Natural killer cell (primary cell): ENCODE measurements around the gene CHIT1. TPM values are rescaled to one million over a fixed set of nuclear protein-coding genes. Genes with fewer than 3 reads are reported as not detected.
A peak's percentile ranks its signal among the peaks of the same experiment; 100 is the strongest.

Experiments used
- ATAC-seq, 3 donors: fragments of 150-1000 bp in 2 of 3; fragments of 200-7000 bp in 1 of 3; cut with Tn5 transposase; 1 replicate in 1 of 3; 2 replicates in 2 of 3; pipeline ENCODE4 v1.10.0; 2021; ENCODE audit warnings: mild to moderate bottlenecking in 2 of 3, moderate library complexity in 2 of 3
- DNase-seq, 2 donors: peaks; one replicate each; pipeline versions ENCODE4 v3.0.0 to v3.0.0-alpha.2; 2013 to 2021; ENCODE audit warnings: mixed read lengths in 1 of 2
- H3K27ac ChIP-seq: one replicate; pipeline ENCODE4 v1.5.1; 2013; ENCODE audit warnings: mild to moderate bottlenecking, low read length
- H3K27me3 ChIP-seq: one replicate; pipeline ENCODE4 v1.6.1; 2013; ENCODE audit warnings: low read length; ENCODE audit not compliant: control insufficient read depth, insufficient read depth
- H3K36me3 ChIP-seq: one replicate; pipeline ENCODE4 v1.6.1; 2013; ENCODE audit warnings: low read length; ENCODE audit not compliant: control insufficient read depth, insufficient read depth
- H3K4me1 ChIP-seq: one replicate; pipeline ENCODE4 v1.6.1; 2013; ENCODE audit warnings: low read length; ENCODE audit not compliant: control insufficient read depth, insufficient read depth
- H3K4me3 ChIP-seq: one replicate; pipeline ENCODE4 v1.5.1; 2013; ENCODE audit warnings: low read length
- H3K9me3 ChIP-seq: one replicate; pipeline ENCODE4 v1.6.1; 2013; ENCODE audit warnings: low read length; ENCODE audit not compliant: control insufficient read depth, insufficient read depth
- H3K27ac Mint-ChIP-seq, 2 donors: one replicate each; pipeline ENCODE4 v1.8.0; 2022; ENCODE audit warnings: mild to moderate bottlenecking in 2 of 2, mixed read lengths in 2 of 2, moderate library complexity in 1 of 2
- H3K27me3 Mint-ChIP-seq, 2 donors: one replicate each; pipeline ENCODE4 v1.8.0; 2022; ENCODE audit warnings: low read depth in 2 of 2, mixed read lengths in 2 of 2
- H3K36me3 Mint-ChIP-seq: one replicate; pipeline ENCODE4 v1.8.0; 2022; ENCODE audit warnings: mixed read lengths
- H3K4me1 Mint-ChIP-seq, 2 donors: one replicate each; pipeline ENCODE4 v1.8.0; 2022; ENCODE audit warnings: mixed read lengths in 2 of 2
- H3K4me3 Mint-ChIP-seq: one replicate; pipeline ENCODE4 v1.8.0; 2022; ENCODE audit warnings: mild to moderate bottlenecking, moderate library complexity, mixed read lengths
- H3K9me3 Mint-ChIP-seq, 2 donors: one replicate each; pipeline ENCODE4 v1.8.0; 2022; ENCODE audit warnings: mixed read lengths in 2 of 2
- CTCF ChIP-seq: fragments of 200-600 bp; IDR thresholded peaks from one replicate; pipeline ENCODE4 v1.8.0; 2022; ENCODE audit warnings: antibody characterized with exemption
- WGBS: methylation state at CpG from one replicate; pipeline ENCODE4 v1.1.7; 2013; ENCODE audit warnings: missing lambda C conversion rate; ENCODE audit not compliant: insufficient coverage; 5-methylcytosine and 5-hydroxymethylcytosine counted together
- intact Hi-C: fragments of 100-400 bp; cut with micrococcal nuclease; formaldehyde crosslinking; loops from one replicate; pipeline ENCODE4 v1.14.2; 2022
- total RNA-seq, 4 donors: library from RNA; stranded (reverse); fragments of 120-200 nt in 1 of 4; gene quantifications; one replicate each; pipeline versions ENCODE4 v1.2.3 to v1.2.4, GENCODE V29; 2013 to 2022

The CHIT1 gene
- total RNA-seq, 3 donors from 2014 or later (not counting 1 experiment from before 2014, with no cell fraction given): 0.07 to 2.2 TPM; not detected in 1

GRCh38 chr1:203274603-203275381 is 45.3 kb upstream of the CHIT1 start:
- intact Hi-C loops: no loop called here
- Histone ChIP-seq H3K4me3 (no peak overlapping the region), H3K9me3 (no peaks in the 10 kb centered on the region), H3K27me3 (no peaks in the 10 kb centered on the region), H3K36me3 (no peaks in the 10 kb centered on the region), H3K4me1 (peaks cover 53% of the 10 kb centered on the region), H3K27ac (peak overlapping the region; percentile 19)
- no peak for TF ChIP-seq CTCF
- ATAC-seq (no peak), DNase-seq (no peak)
- H3K36me3 Mint-ChIP-seq: no peaks in the 10 kb centered on the region
- no peaks in the 10 kb centered on the region for H3K9me3 Mint-ChIP-seq
- no peak overlapping the region for H3K4me3 Mint-ChIP-seq
- H3K4me1 Mint-ChIP-seq: peaks cover 17 to 34% of the 10 kb centered on the region in 2 donors
- peak overlapping the region in 1 of 2 donors; percentile 47 for H3K27ac Mint-ChIP-seq
- 89% methylated on average over 12 of the region's 12 CpGs for WGBS
- no peaks in the 10 kb centered on the region for H3K27me3 Mint-ChIP-seq

GRCh38 chr1:203273869-203274602 is 44.6 kb upstream of the CHIT1 start:
- no peaks in the 10 kb centered on the region for H3K27me3 Mint-ChIP-seq
- no peaks in the 10 kb centered on the region for H3K36me3 ChIP-seq
- H3K27ac ChIP-seq: peak overlapping the region; percentile 39
- H3K4me3 ChIP-seq: peak overlapping the region; percentile 32
- H3K4me1 Mint-ChIP-seq: peaks cover 14 to 30% of the 10 kb centered on the region in 2 donors
- H3K27me3 ChIP-seq: no peaks in the 10 kb centered on the region
- DNase-seq (no peak), ATAC-seq (no peak)
- H3K36me3 Mint-ChIP-seq: no peaks in the 10 kb centered on the region
- no peaks in the 10 kb centered on the region for H3K9me3 Mint-ChIP-seq
- no peaks in the 10 kb centered on the region for H3K9me3 ChIP-seq
- H3K4me3 Mint-ChIP-seq: no peak overlapping the region
- H3K27ac Mint-ChIP-seq: peak overlapping the region; percentile 60 to 80
- WGBS: 63% methylated on average over 12 of the region's 12 CpGs
- no peak for TF ChIP-seq CTCF
- peaks cover 53% of the 10 kb centered on the region for H3K4me1 ChIP-seq
- intact Hi-C loops: loop anchor here (1.0 kb wide), 4 partner anchors 13 to 64 kb away; partner anchors contain the start of gene BTG2

GRCh38 chr1:203273206-203273868 is 43.9 kb upstream of the CHIT1 start:
- H3K27me3 Mint-ChIP-seq: no peaks in the 10 kb centered on the region
- H3K27me3 ChIP-seq: no peaks in the 10 kb centered on the region
- peak overlapping the region; percentile 32 for H3K4me3 ChIP-seq
- peak overlapping the region; percentile 39 for H3K27ac ChIP-seq
- peaks cover 7 to 23% of the 10 kb centered on the region in 2 donors for H3K4me1 Mint-ChIP-seq
- H3K27ac Mint-ChIP-seq: peak overlapping the region; percentile 60 to 80
- WGBS: 29% methylated on average over 32 of the region's 32 CpGs
- no peaks in the 10 kb centered on the region for H3K9me3 ChIP-seq
- H3K9me3 Mint-ChIP-seq: no peaks in the 10 kb centered on the region
- peak; percentile 88 to 95 for DNase-seq
- H3K4me1 ChIP-seq: peaks cover 50% of the 10 kb centered on the region
- peak; percentile 82 to 90 (median 84) for ATAC-seq
- peak; percentile 96 for TF ChIP-seq CTCF
- peak overlapping the region; percentile 52 for H3K4me3 Mint-ChIP-seq
- H3K36me3 Mint-ChIP-seq: no peaks in the 10 kb centered on the region
- no peaks in the 10 kb centered on the region for H3K36me3 ChIP-seq
- intact Hi-C loops: loop anchor here (1.0 kb wide), 4 partner anchors 14 to 65 kb away; partner anchors contain the start of gene BTG2
